Measurements from ENCODE around the gene ALMS1.
"Not testable (repeated sequence)": the region's sequence is repeated elsewhere in the genome, so short reads cannot be mapped to it uniquely, and the experiment has no call there.

ALMS1 gene

GRCh38 chr2:73516033-73516432, 130.4 kb downstream of the ALMS1 start:
- DNase-seq (ENCODE audit: low spot score) = peak; percentile 18

- no peak for DNase-seq (ENCODE audit: low spot score)
These were observed 143.1 kb downstream of the ALMS1 start for GRCh38 chr2:73528688-73529087.

DNA sequence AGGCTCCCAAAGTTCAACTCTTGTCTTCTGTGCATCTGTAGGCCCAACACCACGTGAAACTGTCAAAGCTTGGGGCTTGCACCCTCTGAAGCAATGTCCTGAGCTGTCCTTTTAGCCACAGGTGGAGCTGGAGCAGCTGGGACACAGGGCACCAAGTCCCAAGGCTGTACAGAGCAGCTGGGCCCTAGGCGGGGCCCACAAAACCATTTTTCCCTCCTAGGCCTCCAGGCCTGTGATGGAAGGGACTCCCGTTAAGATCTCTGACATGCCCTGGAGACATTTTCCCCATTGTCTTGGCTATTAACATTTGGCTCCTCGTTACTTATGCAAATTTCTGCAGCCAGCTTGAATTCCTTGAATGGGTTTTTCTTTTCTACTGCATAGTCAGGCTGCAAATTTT, 145.1 kb downstream of the ALMS1 start:
- not testable (repeated sequence) for DNase-seq (ENCODE audit: low spot score)

GRCh38 chr2:73532381-73532780, 146.7 kb downstream of the ALMS1 start:
- DNase-seq (ENCODE audit: low spot score) = no peak

DNA sequence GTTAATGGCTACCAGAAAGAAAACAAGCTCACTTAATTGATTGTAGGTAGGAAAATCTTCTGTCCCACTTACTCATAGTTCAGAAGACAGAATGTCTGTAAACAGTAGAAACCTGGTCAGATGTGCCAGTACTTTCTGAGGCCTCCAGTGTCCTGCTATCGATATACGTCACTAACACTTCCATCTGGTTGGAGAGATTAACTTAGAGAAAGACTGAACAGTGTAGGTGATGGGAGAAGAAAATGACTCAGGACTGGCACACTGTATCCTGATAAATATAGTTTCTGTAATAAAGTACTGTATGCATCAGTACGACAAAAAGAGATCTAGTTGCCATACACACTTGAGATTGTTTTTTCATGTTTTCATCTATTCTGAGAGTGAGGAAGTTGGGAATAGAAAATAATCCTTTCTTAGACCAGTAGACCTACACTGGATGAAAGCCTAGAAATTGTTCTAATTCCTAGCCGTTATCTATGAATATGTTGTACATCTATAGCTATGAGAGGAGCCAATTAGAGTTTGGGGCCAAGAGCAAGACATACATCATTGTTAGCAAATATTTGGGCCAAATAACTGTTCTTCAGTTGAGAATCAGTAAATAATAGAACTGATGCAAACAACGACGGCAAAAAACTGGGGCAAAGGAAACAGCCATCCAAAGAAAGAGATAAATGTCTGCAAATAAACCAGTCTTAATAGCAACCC, 150.7 kb downstream of the ALMS1 start:
- DNase-seq (ENCODE audit: low spot score) = no peak

- DNase-seq (ENCODE audit: low spot score) = not testable (repeated sequence)
These were observed 175.2 kb downstream of the ALMS1 start for GRCh38 chr2:73560875-73561274.

- DNase-seq (ENCODE audit: low spot score) = no peak
These were observed 175.8 kb downstream of the ALMS1 start for GRCh38 chr2:73561422-73561821.

DNA sequence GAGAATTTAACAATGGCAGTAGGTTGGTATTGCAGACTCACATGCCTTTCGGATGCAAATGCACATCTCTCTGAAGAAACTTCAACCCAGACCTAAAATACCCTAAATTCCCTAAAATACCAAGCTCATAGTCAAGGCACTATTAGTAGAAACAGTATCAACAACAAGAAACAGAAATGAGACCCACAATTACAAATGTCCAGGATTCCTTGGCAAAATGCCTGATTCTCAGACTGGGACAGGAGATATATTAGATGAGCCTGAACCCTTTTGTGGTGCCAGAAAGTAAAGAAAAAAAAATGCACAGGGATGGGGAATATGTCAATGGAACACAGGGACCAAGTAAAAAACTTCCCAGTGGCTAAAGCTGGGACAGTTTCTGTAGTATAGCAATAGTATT, 179.3 kb downstream of the ALMS1 start:
- no peak for DNase-seq (ENCODE audit: low spot score)

DNA sequence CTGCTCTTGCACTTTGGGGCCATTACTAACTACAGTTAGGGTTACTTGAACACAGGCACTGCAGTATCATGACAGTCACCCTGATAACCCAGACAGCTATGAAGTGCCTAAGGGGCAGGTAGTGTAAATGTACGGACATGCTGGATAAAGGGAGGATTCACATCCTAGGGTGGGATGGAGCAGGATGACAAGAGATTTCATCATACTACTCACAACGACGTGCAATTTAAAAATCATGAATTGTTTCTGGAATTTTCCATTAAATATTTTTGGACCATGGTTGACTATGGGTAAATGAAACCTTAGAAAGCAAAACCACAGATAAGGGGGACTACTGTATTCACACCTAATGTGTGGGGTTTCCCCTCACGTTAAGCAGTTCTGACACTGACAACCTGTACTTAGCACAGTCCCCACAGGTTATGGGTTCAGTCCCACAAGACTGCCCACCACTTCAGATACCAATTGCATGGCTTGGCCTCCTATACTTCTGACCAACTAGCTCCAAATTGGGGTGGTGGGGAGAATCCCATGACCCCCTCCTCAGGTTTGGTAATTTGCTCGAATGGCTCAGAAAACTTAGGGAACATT, 180.7 kb downstream of the ALMS1 start:
- DNase-seq (ENCODE audit: low spot score) = no peak

- no peak for DNase-seq (ENCODE audit: low spot score)
These were observed 189.6 kb downstream of the ALMS1 start for GRCh38 chr2:73575261-73575660.

DNA sequence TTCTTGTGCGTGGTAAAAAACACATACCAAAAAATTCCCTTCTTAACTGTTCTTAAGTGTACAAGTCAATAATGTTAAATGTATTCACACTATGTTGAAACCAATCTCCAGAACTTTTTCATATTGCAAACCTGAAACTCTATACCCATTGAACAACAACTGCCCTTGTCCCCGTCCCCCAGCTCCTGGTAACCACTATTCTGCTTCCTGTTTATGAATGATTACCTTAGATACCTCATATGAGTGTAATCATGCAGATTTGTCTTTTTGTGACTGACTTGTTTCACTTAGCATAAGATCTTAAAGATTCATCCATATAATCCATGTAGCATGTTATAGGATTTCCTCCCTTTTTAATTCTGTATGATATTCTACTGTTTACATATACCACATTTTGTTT, 196.7 kb downstream of the ALMS1 start:
- DNase-seq (ENCODE audit: low spot score) = no peak

GRCh38 chr2:73588177-73588576, 202.5 kb downstream of the ALMS1 start:
- DNase-seq (ENCODE audit: low spot score) = no peak

DNA sequence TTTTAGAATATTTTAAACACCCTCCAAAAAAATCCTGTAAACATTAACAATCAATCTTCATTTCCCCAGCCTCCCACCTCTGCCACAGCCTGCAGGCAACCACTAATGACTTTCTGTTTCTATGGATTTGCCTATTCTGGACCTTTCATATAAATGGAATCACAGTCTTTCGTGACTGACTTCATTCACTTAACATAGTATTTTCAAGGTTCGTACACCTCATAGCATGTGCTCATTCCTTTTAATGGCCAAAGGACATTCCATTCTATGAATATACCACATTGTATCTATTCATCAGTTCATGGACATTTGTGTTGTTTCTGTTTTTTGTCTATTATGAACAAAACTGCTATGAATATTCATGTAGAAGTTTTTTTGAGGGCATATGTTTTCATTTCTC, 208.0 kb downstream of the ALMS1 start:
- DNase-seq (ENCODE audit: low spot score) = no peak

- DNase-seq (ENCODE audit: low spot score) = no peak
These were observed 208.6 kb downstream of the ALMS1 start for GRCh38 chr2:73594251-73594650.

- DNase-seq (ENCODE audit: low spot score) = no peak
These were observed 216.1 kb downstream of the ALMS1 start for GRCh38 chr2:73601780-73602179.

- peak; percentile 3 for DNase-seq (ENCODE audit: low spot score)
These were observed 217.5 kb downstream of the ALMS1 start for GRCh38 chr2:73603099-73603588.

DNA sequence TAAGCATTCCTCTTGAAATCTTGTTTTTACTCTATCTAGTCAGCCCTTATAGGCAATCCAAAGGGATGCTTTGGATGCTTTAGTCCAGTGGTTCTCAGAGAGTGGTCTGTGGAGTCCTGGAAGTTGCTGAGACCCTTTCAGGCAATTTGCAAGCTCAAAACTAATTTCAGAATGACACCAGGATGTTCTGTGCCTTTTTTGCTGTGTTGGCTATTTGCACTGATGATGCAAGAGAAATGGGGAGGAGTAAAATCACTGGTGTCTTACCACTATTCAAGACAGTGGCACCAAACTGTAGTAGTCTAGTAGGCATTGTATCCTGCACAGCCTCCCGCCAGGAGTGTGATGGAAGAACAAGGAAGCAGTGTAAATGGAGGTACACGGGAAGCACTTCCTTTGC, 219.0 kb downstream of the ALMS1 start:
- DNase-seq (ENCODE audit: low spot score) = not testable (repeated sequence)

GRCh38 chr2:73610111-73610510, 224.5 kb downstream of the ALMS1 start:
- DNase-seq (ENCODE audit: low spot score) = no peak

GRCh38 chr2:73611193-73611592, 225.6 kb downstream of the ALMS1 start:
- DNase-seq (ENCODE audit: low spot score) = no peak

GRCh38 chr2:73611867-73612266, 226.2 kb downstream of the ALMS1 start:
- peak; percentile 28 for DNase-seq (ENCODE audit: low spot score)

GRCh38 chr2:73614105-73614504, 228.5 kb downstream of the ALMS1 start:
- no peak for DNase-seq (ENCODE audit: low spot score)

DNA sequence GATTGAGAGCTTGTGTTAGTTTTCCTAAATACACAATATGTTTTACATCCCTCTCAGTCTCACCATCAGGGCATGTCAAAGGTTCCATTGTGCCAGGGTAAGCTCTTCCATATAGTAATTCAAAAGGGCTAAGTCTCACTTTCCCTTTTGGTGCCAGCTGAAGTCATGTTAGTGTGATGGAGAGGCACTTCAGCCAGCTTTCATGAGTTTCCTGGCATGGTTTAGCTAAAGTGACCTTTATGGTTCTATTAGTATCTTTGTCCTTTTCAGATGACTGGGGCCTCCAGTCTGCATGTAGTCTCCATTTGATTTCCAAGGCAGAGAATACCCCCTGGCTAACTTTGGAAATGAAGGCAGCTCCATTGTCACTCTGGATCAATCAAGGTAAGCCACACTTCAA, 229.4 kb downstream of the ALMS1 start:
- DNase-seq (ENCODE audit: low spot score) = no peak

DNA sequence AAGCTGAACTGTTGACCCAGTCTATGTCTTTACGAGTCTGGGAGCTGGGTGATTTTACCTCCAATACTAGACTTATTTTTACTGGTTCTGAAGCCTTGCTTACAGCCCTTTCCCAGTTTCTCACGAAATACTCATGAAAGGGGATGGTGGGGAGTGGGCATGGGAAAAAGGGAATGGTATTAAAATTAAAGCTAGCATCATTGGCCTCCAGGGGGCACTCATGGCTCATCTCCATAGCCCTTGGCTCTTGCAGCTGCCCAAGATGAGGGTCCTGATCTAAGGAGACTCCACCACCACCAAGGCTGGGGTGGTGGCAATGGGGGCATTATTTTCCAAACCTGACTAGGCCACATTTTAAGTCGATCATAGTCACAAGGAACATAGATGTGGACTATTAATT, 234.3 kb downstream of the ALMS1 start:
- not testable (repeated sequence) for DNase-seq (ENCODE audit: low spot score)

- DNase-seq (ENCODE audit: low spot score) = not testable (repeated sequence)
These were observed 238.4 kb downstream of the ALMS1 start for GRCh38 chr2:73624036-73624435.

Data from RKO (cell line).